Measurements from ENCODE around the gene STAB2.

STAB2 gene

DNA sequence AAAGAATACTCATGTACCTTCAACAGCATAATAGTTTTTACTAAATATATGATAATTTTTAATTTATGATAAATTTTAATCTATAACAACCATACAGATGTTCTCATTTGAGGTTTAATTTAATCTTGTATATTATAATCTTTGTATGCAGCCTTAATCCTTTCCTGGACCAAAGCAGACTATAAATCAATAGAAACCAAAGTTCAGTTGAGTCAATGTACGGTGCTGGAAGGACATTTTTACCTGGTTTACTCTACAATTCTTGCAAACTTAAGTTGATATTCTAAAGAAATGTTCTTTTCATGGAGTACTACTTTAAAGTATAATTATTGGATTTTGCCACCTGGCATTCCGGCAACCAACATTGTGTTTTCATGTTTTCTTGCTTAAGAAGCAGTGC lies 118.0 kb downstream of the STAB2 start:
- no peak for DNase-seq

DNA sequence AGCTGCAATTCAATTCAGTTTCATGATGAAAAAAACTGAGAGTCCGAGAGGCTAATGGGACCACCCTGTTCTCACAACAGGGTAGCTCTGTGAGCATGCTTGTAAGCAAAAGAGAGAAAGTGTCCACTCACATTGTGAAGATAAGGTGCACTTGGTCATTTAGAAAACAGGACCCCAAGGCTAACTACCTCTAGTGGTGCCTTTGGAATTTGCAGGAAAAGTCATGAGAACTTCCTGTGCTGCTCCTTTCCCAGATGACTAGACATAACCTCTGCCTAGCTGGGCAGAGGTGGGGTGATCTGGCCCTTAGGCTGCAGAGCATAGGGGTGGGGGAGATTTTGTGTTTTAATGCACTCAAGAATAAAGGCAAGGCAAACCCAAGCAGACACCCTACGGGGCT lies 118.9 kb downstream of the STAB2 start:
- no peak for DNase-seq

DNA sequence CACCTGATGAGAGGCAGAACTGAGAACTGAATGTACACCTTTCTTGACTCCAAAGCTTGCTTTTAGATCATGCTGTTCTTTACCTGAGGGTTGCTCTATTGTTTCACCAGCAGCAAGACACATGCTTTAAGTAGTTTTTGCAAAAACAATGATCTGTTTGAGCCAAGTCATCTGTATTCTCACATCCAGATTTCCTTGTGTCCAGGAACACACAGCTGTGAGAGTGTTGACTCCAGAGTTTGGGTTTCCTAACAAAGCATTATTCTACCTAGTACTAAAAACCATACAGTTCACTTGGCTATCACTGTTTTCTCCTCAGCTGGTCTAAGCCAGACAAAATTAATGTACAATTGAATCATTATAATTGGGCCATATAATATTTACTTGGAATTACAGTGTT lies 120.4 kb downstream of the STAB2 start:
- no peak for DNase-seq

DNA sequence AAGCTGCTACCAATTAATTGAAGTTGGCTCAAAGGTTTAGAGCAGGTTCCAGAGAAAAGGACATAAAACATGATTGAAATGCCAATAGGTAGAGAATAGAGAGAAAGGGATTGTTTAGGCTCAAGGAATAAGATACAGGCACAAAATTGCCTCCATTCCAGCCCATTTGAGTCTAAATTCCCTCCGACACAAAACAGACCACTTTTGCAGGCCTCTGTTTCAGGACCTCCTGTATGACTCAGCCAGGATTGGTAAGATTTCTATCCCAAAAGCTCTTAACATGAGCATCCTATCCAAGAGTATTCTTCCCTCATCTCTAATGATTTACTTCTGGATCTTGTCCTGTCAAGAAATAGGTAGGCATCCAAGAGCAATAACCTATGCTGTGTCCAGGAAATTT lies 123.5 kb downstream of the STAB2 start:
- DNase-seq, result no peak

DNA sequence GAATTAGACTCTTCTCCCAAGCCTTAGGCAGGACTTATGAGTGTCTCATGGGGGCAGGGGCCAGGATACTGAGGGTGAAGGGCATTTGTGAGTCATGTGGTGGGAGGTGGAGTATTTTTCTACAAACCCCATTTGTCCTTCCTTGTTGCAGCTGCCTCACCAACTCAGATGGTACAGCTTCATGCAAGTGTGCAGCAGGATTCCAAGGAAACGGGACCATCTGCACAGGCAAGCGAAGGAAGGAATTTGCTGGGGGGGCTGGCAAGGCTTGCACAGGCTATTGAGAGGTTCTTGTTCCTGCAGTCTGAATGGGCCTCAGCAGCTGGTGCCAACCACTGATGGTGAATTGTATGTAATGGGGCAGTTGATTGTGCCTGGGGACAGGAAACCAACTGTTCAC lies 125.1 kb downstream of the STAB2 start:
- DNase-seq, result no peak

DNA sequence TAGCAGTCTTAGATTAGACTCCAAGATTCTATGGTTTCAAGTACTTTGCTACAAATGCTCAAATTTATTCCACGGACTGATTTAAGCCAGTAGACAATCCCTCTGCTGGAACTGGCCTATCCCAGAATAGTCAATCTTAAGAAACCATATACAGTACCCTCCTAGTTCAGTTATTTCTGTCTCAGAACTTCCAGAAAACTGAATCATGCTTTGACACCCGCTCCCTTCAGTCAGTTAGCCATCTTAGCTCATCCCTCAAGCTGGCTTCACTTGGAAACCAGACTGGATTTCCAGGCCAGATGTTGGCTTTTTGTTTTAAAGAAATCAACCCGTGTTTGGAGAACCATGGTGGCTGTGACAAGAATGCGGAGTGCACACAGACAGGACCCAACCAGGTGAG lies 128.4 kb downstream of the STAB2 start:
- no peak for DNase-seq

DNA sequence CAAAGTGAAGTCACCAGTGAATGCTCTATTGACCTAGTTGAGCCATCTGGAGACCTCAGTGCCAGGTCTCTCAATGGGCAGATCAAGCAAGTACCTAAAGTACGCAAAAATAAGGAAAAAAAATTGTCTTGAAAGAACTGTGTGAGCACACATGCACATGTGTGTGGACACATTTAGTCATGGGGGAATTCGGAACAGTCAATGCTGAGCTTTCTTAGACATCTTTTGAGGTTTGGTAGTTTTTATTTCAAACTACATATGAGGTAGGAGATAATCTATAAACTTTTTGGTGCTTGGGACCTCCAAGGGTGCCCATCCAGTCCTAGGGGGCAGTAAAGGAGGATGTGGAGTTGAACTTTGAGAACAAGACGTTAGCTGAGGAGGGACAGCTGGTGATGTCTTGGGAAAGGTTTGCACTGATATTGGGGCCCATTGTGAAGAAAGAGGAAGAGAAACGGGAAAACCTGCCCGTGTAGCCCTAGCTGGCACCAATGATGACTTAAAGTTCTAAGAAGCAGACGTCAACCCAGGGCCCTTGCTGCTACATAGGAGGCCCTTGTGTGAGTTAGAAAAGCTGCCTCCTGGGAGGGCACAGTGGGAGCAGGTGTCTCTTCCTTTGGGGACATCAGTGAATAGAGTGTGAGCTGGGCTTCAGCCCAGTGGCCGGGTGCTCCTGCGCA lies 129.6 kb downstream of the STAB2 start:
- DNase-seq, result no peak

DNA sequence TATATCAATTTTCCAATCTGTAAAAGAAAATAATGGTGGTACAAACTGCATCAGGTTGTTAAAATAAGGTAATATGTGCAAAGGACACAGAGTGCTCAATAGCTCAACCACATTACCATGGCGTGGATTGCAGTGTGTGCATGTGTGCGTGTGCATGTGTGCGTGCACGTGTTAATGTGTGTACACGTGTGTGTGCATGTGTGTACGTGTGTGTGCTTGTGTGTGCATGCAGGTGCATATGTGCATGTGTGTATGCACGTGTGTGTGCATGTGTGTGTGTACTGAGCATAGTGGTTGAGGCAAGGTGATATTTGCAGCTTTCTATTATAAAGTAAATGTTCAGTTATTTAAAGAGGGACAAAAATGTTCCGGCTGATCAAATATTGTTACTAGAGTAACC lies 138.3 kb downstream of the STAB2 start:
- no peak for DNase-seq

DNA sequence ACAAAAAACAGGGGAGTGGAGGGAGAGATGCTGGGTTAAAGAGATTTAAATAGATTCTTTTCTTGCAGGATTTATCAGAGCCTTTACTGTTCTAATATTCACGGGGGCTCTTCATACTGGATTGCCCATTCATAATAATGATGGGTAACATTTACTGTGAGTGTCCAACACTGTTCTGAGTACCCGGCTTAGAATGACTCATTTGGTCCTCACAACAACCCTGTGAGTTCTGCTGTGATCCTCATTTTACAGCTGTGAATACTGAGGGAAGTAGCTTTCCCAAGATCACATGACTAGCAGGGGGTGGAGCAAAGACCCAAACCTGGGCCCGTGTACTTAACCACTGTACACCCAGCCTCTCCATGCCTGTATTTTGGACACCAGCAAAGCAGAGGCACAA lies 140.6 kb downstream of the STAB2 start:
- no peak for DNase-seq

DNA sequence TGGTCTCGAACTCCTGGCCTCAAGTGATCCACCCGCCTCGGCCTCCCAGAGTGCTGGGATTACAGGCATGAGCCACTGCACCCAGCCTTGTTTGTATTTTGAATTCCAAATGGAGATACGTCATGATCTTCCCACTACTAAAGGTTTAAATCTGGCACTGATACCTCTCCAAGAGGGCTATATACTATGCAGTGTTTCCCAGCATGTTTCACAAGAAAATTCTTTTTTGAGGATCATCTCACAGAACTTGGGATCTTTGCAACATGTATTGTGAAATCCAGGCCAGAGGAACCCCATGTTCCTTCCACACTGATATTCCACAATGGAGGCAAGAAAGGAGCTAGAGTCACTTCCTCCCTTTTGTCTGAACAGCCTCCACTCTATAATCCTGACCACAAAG lies 141.2 kb downstream of the STAB2 start:
- no peak for DNase-seq

DNA sequence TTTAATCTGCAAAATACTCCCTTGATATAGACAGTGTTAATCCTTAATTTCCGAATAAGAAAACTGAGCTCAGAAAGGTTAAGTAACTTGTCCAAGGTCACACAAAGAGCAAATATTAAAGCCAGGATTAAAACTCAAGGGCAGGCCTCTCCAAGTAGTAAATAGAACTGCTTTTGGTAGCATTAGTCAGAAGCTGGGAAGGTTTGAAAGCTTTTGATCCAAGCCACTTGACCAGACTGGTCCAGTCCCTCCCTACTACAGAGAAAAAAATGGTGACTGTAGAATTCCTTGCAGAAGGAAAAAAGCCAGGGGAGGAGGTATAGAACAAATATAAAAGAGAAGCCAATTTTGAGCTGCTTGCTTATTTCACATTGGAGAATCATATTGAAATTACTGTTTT lies 142.4 kb downstream of the STAB2 start:
- DNase-seq, result no peak

DNA sequence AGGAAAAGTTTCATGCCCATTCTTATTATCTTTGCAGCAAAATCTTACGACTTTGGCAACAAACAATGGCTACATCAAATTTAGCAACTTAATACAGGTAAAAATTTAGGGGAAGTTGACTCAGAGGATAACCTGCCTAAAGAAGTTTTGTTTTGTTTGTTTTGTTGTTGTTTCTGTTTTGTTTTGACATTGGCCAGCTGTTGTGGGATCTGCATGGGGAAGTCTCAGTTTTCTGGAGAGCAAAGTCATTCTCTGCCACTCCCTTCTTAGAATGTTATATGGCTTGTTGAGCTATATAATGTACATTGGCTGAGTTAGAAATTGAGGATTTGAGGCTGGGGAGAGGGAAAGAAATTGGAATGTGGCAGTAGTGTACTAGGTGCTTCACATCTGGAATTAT lies 144.5 kb downstream of the STAB2 start:
- no peak for DNase-seq

DNA sequence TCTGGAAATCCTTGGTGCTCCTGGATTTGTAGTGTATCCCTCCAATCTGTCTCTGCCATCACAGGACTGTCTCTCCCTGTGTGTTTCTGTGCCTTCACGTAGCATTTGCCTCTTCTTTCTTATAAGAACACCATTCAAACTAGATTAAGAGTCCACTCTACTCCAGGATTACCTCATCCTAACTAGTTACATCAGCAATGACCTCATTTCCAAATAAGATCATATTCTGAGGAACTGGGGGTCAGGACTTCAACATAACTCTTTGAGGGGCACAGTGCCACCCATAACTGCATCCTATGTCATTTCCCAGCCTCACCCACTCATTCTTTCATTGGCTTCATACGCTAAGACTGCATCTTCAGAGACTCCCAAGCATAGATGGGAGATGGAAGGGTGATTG lies 147.8 kb downstream of the STAB2 start:
- DNase-seq, result no peak

DNA sequence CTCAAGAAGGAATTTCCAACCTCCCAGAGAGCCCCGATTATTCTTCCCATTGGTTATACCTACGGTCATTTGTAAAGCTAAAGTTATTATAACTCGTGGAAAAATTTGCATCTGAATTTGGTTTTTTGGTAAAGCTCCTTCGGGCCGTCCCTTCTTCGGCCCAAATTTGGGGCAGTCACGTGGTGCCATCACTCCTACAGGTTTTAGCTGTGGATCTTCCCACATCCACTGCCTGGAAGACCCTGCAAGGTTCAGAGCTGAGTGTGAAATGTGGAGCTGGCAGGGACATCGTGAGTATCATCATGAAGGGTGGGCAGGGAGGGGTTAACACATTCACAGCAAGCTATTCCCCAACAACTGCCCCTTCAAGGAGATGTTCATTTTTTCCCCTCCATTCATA lies 148.2 kb downstream of the STAB2 start:
- no peak for DNase-seq

DNA sequence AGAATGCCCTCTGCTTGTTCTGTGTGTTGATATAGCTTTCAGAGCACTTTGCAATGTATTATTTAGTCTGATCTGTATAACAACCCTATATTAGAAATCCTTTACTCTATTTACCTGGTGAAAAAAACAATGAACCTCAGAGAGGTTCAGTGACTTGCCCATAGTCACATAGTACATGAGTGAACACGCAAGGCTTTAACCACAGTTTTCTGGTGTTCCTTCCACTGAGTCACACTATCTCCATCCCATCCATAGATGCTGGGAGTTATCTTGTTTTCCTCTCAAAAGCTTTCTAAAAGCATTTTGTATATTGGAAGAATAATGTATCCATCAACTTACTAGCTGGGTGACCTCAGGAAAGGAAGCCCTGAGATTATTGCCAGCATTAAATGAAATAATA lies 149.5 kb downstream of the STAB2 start:
- DNase-seq, result no peak

DNA sequence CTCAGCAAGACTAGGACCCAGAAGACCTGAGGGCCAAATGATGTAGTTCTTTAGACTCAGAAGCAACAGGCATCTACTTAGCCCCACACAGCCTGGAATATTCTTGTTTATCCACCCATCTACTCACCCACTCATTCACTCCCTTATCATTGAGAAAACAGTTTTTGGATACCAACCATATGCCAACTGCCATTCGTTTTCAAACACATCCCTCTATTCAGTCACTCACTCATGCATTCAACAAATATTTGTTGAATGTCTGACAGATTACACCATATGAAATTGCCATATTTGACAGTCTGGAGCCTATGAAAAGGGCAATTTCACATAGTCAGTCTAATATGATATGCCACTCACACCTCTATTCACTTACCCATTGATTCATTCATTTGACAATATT lies 150.8 kb downstream of the STAB2 start:
- no peak for DNase-seq

DNA sequence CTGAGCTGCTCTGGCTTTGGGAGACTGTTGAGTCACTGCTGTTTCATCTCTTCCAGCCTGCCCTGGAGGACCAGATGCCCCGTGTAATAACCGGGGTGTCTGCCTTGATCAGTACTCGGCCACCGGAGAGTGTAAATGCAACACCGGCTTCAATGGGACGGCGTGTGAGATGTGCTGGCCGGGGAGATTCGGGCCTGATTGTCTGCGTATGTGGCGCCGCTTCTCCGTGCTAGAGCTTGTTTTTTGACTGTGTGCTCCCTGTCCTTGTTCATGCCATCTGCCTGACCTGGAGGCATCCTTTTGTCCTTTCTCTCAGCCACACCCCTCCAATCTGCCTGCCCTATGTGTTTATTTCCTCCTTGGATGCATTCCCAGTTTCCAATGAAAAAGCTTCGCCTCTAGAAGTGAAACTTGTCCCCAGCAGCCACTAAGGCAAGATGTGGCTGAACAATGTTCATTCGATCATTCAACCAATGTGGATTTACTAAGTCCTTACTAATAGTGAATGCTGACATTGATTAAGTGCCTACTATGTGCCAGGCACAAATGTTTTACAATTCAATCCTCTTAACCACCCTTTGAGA lies 155.4 kb downstream of the STAB2 start:
- DNase-seq, result peak; percentile 84

DNA sequence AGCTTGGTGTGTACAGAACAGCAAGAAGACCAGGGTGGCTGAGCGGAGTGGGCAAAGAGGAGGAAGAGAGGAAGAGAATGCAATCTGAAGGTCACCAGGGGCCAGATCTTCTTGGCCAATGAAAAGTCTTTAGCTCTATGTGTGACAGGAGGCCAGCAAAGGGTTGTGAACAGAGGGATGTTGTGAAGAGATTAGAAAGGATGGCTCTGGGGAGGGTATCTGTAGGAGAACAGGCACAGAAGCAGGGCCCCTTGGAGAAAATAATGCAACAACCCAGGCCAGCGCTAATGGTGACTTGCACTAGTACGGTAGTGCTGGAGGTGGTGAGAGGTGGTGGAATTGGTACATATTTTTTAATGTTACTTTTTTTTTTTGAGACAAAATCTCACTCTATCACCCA lies 156.7 kb downstream of the STAB2 start:
- DNase-seq, result no peak

DNA sequence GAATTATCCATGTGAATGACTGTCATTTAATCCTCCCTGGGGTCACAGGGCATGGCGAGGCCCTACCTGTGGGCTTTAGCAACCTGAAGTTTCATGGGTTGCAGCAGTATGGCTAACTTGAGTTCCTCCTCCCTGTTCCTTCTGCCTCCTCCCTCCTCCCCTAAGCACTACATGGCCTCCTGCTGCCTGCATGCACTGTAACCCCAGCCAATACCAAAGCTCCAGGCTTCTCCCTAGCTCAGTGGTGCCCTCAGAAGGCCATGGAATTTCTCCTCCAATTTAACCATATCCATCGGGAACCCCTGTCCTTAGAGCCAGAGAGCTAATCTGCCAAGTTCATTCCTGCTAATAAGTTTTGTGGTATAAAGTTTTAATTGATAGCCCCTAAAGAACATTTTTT lies 158.9 kb downstream of the STAB2 start:
- DNase-seq, result no peak

DNA sequence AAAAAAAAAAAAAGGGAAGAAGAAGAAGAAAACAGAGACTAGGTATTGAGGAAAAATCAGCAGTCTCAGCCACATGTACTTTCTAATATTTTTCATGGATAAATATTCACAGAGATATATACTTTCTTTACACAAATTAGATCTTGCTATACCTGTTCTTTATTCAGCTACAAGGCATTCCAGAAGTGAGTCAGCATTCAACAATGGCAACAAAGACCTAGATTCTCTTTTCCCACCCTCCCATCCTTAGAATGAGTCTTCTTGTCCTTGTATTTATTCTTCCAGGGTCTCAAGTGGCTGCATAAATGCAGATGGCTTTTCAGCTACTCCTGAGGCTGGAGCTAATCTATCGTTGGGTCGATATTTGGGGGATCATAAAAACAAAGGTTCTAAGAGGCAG lies 160.9 kb downstream of the STAB2 start:
- DNase-seq, result no peak

DNA sequence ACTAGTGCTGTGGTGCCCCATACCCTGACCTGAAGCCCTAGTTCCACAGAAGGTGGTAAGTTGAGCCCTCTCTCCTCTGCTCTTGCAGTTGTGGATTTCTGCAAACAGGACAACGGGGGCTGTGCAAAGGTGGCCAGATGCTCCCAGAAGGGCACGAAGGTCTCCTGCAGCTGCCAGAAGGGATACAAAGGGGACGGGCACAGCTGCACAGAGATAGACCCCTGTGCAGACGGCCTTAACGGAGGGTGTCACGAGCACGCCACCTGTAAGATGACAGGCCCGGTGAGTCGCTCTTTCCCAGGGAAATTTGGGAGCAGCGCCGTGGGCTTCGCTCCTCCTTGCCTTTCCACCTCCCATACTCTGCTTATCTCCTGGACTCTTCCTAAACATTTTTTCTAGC lies 161.8 kb downstream of the STAB2 start:
- DNase-seq, result no peak

DNA sequence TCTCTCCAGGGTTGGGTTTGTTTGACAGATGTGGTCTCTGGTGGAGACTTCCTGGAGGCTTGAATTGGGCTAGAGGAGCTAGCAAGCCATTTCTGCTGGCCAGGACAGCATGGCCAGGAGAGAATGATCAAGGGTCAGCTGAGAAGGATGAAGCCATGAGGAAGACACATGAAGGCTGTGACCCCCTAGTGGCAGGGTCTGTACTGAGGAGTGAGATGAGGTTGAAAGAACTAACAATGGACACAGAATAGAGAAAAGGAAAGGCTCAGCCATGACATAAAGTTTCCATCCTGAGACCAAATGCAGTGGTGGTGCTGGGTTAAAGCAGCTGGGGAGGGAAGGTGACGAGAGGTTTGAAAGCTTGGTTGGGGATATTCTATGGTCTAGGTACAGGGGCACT lies 164.1 kb downstream of the STAB2 start:
- no peak for DNase-seq

DNA sequence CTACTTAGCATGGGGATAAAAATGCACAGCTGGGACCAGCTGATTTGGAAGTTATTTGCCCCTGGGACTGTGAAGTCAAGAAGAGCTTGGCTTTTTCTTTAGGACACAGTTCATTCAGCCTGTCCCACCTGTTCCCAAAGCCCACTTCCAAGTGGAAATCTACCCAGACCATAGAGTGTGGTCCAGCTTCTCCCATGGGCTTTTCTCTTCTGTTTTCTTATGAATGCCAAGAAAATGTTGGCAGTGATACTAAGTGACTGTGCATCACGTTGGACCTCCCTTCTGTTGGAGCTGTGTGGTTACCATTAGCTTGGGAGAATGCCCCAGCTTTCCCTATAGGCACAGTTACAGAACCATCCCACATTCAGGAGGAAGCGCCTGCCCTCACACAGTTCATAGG lies 164.5 kb downstream of the STAB2 start:
- no peak for DNase-seq

DNA sequence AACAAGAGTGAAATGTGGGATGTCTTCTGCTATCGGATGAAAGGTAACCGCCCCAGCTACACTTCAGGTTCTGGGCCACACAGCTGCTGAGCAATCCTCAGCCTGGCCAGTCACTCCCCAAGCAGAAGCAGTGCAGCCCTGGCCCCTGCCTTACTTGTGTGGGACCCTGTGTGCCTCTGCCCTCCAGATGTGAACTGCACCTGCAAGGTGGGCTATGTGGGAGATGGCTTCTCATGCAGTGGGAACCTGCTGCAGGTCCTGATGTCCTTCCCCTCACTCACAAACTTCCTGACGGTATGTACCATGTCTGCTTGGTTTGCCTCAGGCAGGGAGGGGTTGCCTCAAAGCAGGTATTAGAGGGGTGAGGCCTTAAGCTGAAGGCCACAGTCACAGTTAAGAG lies 168.4 kb downstream of the STAB2 start:
- DNase-seq, result no peak

DNA sequence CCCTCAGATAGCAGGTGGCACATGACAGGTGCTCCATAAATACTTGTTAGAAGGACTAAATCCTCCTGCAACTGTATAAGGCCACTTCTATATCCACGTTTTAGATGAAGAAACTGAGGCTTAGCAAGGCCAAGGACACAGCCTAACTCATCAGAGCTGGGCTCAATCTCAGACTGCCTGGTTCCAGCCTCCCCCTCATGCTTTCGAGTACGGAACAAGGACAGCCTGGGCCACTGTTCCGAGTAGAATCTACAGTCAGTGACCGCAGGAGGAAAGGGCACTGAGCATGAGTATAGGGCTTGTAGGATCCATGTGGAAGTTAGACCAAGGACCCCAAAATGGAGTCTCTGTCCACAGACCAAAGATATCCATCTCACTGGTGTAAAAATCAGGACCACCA lies 169.4 kb downstream of the STAB2 start:
- no peak for DNase-seq

DNA sequence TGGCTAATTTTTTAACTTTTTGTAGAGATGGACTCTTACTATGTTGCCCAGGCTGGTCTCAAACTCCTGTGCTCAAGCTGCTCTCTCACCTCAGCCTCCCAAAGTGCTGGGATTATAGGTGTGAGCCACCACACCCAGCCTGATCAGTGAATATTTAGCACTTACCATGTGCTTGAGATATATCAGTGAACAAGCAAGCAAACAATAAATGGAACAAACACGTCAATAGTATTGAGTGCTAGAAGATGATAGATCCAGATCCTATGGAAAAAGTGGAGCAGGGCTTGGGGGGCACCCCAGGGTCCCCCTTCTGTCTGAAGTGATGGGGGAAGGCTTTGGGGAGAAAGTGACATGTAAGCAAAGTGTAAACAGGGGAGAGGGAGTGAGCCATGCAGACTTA lies 170.2 kb downstream of the STAB2 start:
- no peak for DNase-seq
